Bone marrow (tissue), 2 donors: Measurements from ENCODE around the gene KCNA10.
"Not testable (repeated sequence)": the region's sequence is repeated elsewhere in the genome, so short reads cannot be mapped to it uniquely, and the experiment has no call there.

ENCODE experiments used
- DNase-seq, 2 donors: peaks; one replicate each; lab custom pipeline; 2025; lab: John Stamatoyannopoulos, UW

The KCNA10 gene

GRCh38 chr1:110533230-110533629, 14.3 kb upstream of the KCNA10 start:
- no peak for DNase-seq

- no peak for DNase-seq
Measured at GRCh38 chr1:110529011-110529410, 10.0 kb upstream of the KCNA10 start.

GRCh38 chr1:110526201-110526780, 7.3 kb upstream of the KCNA10 start:
- no peak for DNase-seq

- no peak for DNase-seq
Measured at GRCh38 chr1:110525249-110525595, 6.2 kb upstream of the KCNA10 start.

- DNase-seq, result peak in 1 of 2 donors; percentile 36
Measured at GRCh38 chr1:110524311-110525248, 5.6 kb upstream of the KCNA10 start.

GRCh38 chr1:110523011-110523410, 4.0 kb upstream of the KCNA10 start:
- DNase-seq, result no peak

- DNase-seq, result no peak
Measured at GRCh38 chr1:110522560-110522959, 3.6 kb upstream of the KCNA10 start.

- no peak for DNase-seq
Measured at GRCh38 chr1:110520827-110521226, 1.9 kb upstream of the KCNA10 start.

GRCh38 chr1:110515891-110516290, 3.1 kb downstream of the KCNA10 start:
- DNase-seq, result no peak

- DNase-seq, result no peak
Measured at GRCh38 chr1:110515041-110515440, 3.9 kb downstream of the KCNA10 start.

- DNase-seq, result no peak
Measured at GRCh38 chr1:110513511-110513910, 5.5 kb downstream of the KCNA10 start.

- no peak for DNase-seq
Measured at GRCh38 chr1:110511436-110511835, 7.5 kb downstream of the KCNA10 start.

- DNase-seq, result not testable (repeated sequence)
Measured at GRCh38 chr1:110510921-110511320, 8.1 kb downstream of the KCNA10 start.

GRCh38 chr1:110509655-110510054, 9.3 kb downstream of the KCNA10 start:
- no peak for DNase-seq

GRCh38 chr1:110508028-110508940, 10.7 kb downstream of the KCNA10 start:
- no peak for DNase-seq

- DNase-seq, result no peak
Measured at GRCh38 chr1:110506541-110506940, 12.4 kb downstream of the KCNA10 start.

- no peak for DNase-seq
Measured at GRCh38 chr1:110505596-110505995, 13.4 kb downstream of the KCNA10 start.

- no peak for DNase-seq
Measured at GRCh38 chr1:110504226-110504625, 14.7 kb downstream of the KCNA10 start.

GRCh38 chr1:110503471-110503870, 15.5 kb downstream of the KCNA10 start:
- no peak for DNase-seq

GRCh38 chr1:110502402-110503151, 16.4 kb downstream of the KCNA10 start:
- no peak for DNase-seq

GRCh38 chr1:110501488-110502132, 17.4 kb downstream of the KCNA10 start:
- DNase-seq, result no peak
